Measurements from ENCODE around the gene RGL1.

RGL1 gene

DNA sequence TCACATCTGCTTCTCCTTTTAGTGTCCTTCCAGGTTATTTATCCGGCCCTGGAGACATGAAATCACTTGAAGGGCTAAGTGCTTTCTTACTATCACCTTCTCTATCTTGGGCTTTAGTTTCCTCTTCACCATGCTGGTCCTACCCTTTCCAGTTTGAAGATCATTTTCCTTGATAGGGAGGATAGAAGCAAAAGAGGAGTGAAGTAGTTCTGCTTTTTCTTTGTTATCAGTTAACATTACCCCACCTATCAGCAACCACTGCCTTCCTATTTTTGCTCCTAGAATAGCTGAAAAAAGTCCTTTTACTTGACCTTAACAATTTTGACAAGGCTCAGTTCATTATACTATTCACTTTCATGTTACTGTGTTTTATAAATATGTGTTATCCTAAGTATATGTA is 19.4 kb downstream of the RGL1 start:
- no peak for DNase-seq

- no peak for DNase-seq
Observed at GRCh38 chr1:183827801-183828200, 22.9 kb downstream of the RGL1 start.

DNA sequence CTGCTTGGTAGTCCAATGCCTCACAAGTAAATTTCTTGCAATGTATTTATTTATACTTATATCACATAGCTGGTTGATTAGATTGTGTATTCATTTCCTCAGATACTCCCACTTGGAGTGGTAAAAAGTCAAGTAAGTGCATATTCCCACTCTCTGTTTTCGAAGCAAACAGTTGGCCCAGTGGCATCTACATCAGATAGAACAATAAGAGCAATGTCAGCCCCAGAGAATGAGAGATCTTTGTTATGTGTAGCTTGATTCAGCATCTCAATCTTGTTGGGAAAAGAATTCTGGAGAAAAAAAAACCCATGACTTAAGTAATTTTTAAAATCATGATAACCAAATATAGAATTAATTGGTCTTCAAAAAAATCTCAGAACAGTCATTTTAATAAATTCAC is 25.5 kb downstream of the RGL1 start:
- no peak for DNase-seq

DNA sequence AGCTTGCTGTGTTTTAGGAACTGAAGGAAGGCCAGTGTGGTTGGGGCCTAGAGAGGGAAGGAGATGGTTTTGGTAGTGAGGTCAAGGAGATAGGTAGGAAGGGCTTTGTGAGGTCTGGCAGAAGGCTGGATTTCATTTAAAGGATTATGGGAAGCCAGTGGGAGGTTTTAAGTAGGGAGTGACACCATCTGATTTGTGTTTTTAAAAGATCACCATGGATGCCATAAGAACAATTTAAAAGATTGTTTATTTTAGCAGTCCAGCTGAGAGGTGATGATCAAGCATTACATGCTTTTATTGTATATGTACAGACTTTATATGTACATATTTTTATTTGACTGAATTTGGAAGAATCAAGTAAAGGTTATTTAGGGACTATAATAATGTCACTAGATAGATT is 26.4 kb downstream of the RGL1 start:
- no peak for DNase-seq

DNA sequence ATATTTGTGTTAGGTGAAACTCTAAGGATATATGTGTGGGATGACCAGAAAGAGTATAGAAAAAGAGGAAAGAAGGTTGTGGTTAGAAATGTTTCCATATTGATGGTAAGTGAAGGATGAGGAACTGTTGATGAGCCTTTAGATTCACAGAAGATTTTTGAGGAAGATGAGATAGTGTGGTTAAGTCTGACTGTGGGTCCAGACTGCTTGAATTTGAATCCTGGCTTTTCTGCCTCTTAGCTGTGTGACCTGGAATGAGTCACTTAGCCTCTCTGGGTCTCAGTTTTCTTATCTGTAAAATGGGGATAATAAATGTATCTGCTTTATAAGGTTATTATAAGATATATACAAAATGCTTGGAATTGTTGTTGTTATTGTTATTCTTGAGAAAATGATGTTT is 27.5 kb downstream of the RGL1 start:
- DNase-seq, result no peak

DNA sequence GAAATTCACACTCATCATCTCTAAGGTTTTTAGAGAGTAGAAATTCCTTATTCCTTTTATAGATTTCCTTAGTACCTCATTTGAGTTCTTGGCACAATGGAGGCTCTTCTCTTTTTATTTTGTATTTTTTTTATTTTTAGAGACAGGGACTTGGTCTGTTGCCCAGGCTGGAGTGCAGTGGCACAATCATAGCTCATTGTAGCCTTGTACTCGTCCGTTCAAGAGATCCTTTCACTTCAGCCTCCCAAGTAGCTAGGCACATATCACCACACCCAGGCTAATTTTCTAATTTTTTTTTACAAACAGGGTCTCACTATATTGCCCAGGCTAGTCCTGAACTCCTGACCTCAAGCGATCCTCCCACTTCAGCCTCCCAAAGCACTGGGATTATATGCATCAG is 29.6 kb downstream of the RGL1 start:
- no peak for DNase-seq

GRCh38 chr1:183836598-183836997 is 31.7 kb downstream of the RGL1 start:
- DNase-seq, result no peak

DNA sequence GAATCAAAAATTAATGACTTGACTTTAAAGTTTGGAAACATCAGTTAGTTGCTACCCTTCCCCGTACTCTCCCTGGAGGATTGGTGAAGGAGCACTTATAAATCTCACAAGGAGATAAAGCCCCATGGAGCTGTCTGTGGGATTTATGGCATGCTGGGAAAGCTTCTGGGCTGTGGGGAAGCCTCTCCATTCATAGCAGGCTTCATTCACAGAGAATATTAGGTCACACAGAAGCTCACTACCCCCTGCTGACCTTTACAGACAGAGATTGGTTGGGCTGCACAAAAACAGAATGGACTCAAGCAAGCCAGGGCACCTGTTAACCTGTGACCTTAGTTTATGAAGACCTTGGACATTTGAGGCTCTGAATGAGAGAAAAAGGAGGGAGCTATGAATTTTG is 32.1 kb downstream of the RGL1 start:
- no peak for DNase-seq

- DNase-seq, result no peak
Observed at GRCh38 chr1:183838221-183838620, 33.3 kb downstream of the RGL1 start.

DNA sequence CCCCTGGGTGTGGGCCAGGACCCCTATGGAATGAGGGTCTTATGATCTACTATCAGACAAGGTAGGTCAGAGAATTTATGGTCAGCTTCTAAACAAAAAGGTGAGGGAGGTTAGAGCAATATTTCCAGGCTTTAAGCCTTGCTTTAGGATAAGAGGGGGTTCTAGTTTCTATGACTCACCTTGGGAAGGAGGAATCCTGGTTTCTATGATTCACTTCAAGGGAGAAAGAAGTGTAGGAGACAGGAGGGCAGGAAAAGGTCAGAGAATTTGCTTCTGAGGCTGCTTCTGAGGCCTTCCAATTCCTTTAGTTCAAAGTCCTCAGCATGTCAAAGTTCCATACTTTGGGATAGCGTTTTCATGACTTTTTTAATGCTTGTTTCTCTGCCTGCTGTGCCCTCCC is 35.2 kb downstream of the RGL1 start:
- DNase-seq, result no peak

GRCh38 chr1:183841550-183841949 is 36.6 kb downstream of the RGL1 start:
- no peak for DNase-seq

- peak in 1 of 6 experiments; percentile 11 for DNase-seq
Observed at GRCh38 chr1:183841950-183842794, 37.3 kb downstream of the RGL1 start.

- DNase-seq, result no peak
Observed at GRCh38 chr1:183842795-183843144, 37.9 kb downstream of the RGL1 start.

DNA sequence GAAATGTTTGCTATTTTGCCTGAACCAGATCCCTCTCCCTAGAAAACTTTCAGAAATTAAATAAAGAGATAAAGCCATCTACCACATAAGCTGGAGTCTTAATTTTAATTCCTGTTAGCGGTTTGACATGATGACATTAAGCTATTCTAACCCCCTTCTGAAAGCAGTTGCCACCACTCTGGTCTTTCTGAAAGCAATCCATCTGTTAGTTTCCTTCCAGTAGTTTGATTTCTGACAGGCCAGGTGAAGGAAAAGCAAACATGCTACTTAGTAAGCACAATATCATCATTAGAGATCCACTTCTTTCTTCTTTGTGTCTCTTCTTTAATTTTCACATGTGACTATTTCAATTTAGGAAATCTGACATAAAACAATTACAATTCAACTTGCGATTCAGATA is 39.9 kb downstream of the RGL1 start:
- DNase-seq, result no peak

- no peak for DNase-seq
Observed at GRCh38 chr1:183845681-183846080, 40.8 kb downstream of the RGL1 start.

DNA sequence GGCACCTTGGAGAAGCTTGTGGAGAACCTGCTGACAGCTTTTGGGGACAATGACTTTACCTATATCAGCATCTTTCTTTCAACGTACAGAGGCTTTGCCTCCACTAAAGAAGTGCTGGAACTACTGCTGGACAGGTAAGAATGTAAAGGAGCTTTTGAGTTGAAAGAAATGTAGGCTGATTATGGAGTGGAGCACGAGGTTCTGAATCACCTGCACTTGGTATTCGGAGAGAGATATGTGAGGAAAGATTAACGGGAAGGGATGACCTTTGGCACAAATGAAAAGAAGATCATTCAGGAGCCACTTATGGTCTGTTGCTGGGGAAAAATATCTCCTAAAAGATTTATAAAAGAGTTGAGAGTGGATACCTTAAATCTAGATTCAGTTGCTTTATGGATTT is 42.7 kb downstream of the RGL1 start:
- no peak for DNase-seq

- no peak for DNase-seq
Observed at GRCh38 chr1:183850852-183851251, 45.9 kb downstream of the RGL1 start.

- DNase-seq, result no peak
Observed at GRCh38 chr1:183859119-183859518, 54.2 kb downstream of the RGL1 start.

GRCh38 chr1:183859831-183860230 is 54.9 kb downstream of the RGL1 start:
- no peak for DNase-seq

DNA sequence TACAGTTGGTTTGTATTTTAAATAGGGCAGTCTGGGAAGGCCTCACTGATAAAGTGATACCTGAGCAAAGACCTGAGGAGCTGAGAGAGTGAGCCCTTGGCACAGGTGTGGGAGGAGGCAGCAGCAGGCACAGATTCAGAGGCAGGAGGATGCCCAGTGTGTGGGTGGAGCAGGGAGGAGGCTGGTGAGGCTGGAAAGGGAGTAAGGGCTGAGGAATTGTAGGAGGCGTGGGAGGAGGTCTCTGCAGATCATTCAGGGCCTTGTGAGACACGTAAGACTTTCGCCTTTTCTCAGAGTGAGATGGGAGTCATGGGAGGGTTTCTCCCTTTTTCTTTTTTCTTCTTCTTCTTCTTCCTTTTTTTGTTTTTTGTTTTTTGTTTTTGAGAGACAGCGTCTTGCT is 58.0 kb downstream of the RGL1 start:
- no peak for DNase-seq

GRCh38 chr1:183863852-183864251 is 58.9 kb downstream of the RGL1 start:
- no peak for DNase-seq

GRCh38 chr1:183864611-183865010 is 59.7 kb downstream of the RGL1 start:
- no peak for DNase-seq

DNA sequence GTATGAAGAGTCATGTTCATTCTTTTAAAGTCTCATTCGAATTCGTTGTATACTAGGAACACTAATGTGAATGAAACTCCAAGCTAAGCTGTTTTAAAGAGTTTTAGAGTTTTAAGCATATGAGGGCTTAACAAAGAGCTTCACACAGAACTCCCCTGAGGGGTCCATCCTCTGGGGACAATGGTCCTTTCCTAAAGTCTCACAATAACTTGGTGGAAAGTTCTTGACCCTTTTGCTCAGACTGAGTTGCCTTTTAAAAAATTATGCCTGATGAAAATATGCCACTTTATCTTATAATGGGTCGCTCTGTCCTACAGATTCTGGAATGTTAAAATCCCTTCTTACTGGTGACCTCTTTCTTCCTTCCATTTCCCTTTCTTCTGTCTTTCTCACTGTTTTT is 64.3 kb downstream of the RGL1 start:
- no peak for DNase-seq

DNA sequence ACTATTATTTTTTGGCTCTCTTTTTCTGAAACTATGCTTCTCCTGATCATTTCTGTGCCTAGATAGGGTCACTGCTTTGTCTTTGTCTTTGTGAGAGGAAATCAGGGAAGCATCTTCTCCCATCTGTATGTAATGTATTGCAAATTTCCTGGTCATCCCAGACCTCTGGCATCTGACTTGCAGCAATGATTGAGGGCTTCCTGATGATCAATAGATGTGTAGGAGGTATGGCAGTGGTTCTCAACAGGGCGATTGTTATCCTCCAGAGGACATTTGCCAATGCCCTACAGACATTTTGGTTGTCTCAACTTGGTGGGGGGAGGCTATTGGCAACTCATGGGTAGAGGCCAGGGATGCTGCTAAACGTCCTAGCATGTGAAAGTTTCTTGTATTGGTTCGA is 64.7 kb downstream of the RGL1 start:
- no peak for DNase-seq

DNA sequence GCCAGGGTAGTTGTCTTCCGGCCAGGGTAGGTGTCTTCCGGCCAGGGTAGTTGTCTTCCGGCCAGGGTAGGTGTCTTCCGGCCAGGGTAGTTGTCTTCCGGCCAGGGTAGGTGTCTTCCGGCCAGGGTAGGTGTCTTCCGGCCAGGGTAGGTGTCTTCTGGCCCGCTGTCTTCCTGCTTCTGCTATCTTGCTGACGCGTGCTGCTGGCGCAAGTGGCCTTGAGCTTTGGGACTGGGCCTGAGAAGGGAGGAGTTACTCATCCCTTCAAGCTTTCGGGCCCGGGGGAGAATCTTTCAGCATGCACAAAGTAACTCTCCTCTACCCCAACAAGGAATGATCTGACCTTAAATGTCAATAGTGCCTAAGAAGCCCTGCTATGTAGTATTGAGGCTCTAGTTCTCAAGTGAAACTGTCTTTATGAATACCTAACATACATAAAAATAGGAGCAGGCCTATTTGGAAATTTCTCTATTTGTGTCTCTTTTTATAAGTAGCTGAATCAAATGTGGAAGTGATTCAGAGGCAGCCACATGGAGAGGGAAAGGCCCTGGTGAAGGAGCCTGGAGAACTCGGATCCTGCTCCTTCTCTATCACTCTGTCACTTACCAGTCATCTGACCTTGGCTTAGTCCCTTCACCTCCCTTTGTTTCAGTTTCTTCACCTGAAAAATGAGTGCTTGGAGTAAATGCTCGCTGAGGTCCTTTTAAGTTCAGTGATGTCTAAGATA is 65.6 kb downstream of the RGL1 start:
- DNase-seq, result no peak

Data from stimulated activated naive CD4-positive, alpha-beta T cell (primary cell).